Mucosa of gallbladder (tissue), 1 donor: ENCODE data around the gene STEAP1. TPM values are rescaled to one million over a fixed set of nuclear protein-coding genes. Genes with fewer than 3 reads are reported as not detected.
"Not testable (repeated sequence)": the region's sequence is repeated elsewhere in the genome, so short reads cannot be mapped to it uniquely, and the experiment has no call there.

Experiments used
- DNase-seq: peaks from one replicate; pipeline ENCODE4 v3.0.0-alpha.2; 2020; ENCODE audit warnings: low spot score
- total RNA-seq: library from RNA; stranded (reverse); gene quantifications from one replicate; pipeline ENCODE4 v1.2.1, GENCODE V29; 2021
- donor health status: DM: no; HTN: no; CAD: no.

Gene STEAP1
- 13.1 TPM for total RNA-seq

DNA sequence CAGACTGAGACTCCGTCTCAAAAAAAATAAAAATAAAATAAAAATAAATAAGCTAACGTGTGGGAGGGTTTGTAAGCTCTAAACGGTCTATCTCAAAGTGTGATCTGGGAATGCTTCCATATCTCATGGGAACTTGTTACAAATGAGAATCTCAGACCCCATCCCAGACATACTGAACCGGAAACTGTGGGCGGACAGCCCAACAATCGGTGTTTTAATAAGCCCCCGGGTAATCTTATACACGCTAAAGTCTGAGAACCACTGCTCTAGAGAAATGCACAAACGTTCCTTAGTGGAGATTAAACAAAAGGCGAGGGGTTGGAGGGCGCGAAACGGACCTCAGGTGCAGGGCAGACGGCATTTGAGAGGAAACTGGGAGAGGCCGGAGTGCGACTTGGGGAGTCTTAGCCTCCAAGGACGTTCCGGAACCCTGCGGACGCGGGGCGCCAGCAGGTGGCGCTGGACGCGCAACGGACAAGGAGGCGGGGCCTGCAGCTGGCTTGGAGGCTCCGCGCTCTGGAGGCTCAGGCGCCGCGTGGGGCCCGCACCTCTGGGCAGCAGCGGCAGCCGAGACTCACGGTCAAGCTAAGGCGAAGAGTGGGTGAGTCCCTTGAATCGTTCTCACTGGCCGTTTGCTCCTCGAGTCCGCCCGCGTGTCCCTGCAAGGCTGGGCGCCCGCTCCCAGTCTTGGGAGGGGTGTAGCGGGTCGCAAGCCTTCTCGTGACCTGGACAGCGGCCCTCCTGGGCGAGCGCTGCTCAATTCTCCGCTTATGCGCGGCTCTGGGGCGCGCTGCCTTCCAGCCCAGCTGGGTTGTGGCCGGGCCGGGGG, at the start of gene STEAP1:
TSS of gene STEAP1 (plus strand) at position 527 of the 829 bp plus-strand sequence. CDS start 5,320 bp downstream, outside the sequence.
- peak; percentile 92 for DNase-seq

DNA sequence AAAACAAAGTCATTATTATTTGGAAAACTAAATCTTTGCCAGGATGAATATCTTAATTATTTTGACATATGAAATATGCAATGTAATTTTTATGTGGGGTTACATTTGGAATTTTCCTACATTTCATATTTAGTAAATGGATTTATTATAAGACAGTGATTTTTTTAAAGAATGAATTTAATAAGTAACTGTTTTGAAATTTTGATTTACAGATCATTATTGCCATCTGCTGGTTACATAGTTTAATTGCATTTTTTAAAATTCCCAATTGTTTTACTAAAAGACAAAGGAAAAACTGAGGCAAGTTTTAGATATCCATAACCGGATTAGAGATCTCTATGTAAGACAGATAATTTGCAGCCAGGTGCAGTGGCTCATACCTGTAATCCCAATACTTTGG, 39.3 kb upstream of the STEAP1 start:
- DNase-seq = not testable (repeated sequence)

DNA sequence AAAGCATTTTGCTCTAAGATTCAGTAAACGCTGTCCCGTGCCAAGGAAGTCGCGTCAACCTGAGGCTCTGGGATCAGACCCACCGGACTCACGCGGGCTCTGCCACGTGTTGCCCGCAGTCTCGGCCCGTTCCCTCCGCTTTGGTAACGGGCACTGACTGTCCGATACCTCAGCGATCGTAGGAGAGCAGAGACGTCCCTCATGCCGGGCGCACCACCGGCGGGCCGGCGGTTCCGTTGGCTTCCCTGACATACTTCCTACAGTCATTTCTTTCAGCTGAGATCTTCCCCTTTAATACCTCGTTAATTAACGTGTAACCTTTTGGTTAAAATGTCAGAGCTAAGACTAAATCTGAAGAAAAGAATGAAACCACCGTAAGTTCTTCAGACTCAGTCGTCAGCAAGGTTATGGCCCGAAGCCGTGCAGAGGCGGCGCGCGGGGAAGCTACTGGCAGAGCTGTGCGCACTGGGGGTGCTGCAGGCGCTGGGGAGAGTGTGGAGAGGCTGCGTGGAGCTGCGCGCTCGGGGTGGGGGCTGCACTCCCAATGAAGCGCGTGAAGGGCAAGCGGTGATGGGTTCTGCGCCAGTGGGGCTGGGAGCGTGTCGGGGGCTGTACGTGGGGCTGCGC, 35.6 kb upstream of the STEAP1 start:
- not testable (repeated sequence) for DNase-seq

DNA sequence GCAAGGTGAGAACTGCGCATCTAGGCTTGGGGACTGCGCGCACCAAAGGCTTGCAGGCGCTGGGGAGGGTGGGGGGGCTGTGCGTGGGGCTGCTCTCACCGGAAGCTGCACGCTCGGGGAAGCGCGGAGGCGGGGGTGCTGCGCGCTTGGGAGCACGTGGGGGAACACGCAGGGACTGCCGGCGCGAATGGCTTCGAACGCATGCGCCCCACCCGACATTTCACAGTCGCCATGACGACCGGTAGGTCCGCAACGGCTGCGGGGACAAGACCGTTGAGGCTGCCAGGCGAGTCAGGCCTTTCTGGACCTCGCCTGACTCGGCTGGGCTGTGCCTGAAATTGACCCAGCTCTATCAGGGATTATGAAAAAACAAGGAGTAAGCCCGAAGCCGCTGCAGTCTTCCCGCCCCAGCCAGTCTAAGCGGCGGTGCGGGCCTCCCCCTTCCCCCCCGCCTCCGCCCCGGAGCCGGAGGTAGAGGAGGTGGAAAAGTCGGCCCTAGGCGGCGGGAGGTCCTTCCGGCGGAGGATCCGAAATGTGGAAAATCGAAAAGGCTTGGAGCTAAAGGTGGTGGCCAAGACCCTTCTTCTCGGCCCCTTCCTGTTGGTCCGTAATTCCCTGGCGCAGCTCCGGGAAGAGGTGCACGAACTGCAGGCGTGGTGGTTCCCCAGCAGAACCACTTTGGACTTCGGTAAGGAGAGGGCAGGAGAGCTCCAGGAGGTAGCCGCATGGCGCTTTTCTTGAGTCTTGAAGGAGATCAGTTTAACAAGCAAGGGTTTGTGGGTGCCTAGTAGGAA, 34.9 kb upstream of the STEAP1 start:
- DNase-seq = peak; percentile 12

DNA sequence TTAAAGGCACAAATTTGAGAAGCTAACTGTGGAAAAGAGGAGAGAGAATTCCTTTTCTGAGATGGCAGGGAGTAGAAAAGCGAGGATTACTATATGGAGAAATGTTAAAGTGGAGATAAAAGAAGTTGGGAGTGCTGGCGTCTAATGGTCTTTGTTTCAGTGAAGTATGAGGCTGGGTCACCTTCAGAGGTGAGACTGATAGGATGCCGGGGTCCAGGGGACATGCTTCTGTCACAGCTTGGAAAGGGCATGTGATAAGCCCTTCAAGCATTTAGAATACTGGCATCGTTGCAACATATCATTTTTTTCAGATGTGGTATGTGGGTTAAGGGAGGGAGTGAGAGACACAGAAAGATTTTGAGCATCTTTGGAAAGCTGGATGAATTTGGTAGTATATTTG, 34.1 kb upstream of the STEAP1 start:
- DNase-seq = not testable (repeated sequence)

DNA sequence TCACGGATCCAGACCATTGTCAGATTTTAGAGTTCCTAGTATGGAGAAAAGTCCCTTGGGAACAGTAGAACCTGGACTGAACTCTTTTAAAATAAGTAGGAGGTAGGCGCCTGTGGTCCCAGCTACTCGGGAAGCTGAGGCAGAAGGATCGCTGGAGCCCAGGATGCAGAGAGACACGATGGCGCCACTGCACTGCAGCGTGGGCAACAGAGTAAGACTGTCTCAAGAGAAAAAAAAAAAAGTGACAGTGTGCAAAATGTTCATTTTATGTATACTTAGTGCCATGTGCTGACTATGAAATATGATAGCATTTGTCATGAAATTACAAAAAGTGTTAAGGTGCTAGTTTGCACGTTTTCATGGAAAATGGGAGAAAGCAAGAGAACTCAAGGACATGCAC, 22.5 kb upstream of the STEAP1 start:
- not testable (repeated sequence) for DNase-seq

DNA sequence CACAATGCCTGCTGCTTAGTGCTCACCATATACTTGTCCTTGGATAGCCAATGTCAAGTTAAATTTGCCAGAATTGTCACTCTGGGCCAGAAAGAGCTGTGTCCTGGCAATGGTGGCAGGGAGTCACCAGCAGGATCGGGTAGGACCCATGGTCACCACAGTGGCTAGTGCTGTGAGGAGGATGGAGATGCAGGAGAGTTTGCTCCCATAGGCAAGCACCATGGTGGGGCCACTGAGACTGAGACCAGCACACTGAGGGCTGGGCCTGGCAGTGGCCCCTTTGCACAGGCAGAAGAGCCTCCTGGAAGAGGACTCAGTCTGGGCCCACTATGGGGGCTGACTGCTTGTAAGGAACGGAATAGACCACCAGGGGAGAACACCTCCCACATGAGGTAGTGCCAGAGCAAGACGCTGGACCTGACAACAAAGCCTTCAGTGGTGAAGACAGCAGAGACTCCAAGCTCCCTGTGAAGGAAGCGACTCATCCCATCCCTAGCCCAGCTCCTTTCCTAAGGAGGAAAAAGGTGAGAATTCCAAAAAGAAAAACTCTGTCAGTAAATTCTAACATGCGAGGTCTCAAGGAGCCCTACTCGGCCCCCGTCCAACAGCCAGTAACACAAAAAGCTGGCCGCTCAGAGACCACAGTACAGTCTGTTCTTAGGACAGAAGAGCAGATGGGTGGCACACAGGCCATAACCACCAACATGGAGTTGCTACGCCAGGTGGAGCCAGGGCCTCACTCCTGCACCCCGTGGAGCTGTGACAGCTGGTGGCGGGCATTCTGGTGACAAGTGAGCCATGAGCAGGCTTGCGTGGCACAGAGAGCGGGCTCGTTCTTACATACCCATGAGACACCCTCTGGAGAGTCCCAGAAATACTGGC, 6.9 kb upstream of the STEAP1 start:
- DNase-seq = not testable (repeated sequence)

DNA sequence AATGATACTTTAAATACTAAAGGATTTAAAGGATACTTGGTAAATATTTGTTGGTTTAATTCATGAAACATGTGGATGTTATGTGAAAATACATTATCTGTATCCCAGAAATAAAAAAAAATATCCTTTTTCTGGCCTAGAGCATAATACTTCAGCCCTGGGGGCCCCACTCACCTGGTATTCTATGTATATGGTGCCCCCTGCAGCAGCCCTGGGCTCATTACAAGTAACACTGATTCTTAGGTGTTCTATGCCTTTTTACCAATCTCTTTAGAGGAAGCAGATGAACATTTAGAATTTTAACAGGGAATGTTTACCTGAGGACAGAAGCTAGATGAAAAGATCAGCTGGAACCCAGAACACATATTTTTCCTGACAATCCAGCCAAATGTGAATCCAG, 4.8 kb upstream of the STEAP1 start:
- not testable (repeated sequence) for DNase-seq

DNA sequence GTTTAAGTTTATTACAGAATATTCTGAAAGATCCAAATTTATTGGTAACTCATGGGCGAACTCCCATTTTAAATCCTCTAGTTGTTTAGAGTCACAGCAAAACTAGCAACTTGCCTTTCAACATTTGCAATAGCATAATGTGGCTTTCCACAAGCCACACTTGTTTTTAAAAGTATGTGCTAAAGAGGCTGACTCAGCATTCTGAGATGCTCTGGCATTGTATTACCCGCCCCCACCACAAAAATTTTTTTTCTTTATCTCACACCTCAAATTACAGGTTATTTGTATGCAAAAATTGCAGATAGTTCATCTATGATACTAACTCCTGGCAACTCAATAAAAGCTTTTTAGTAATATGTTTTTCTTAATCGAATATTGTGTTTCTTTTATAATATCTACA, 2.4 kb upstream of the STEAP1 start:
- not testable (repeated sequence) for DNase-seq

DNA sequence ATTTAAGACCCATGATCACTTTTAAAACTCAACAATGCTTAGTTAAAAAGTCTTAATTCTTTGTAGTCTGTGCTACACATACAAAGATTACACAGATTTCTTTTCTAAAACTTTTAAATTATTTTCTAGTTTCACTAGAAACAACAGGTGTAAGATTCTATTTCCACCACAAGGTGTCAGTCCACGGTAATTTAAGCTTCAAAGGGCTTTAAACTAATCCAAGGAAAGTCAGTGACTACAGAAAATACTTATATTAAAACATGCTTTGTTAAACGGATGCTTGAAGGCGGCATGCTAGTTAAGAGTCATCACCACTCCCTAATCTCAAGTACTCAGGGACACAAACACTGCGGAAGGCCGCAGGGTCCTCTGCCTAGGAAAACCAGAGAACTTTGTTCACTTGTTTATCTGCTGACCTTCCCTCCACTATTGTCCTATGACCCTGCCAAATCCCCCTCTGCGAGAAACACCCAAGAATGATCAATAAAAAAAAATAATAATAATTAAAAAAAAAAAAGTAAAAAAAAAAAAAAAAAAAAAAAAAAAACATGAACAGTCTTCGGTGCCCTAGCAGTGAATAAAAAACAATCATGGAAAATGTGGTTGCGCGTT, 1.5 kb upstream of the STEAP1 start:
- DNase-seq = peak; percentile 26

DNA sequence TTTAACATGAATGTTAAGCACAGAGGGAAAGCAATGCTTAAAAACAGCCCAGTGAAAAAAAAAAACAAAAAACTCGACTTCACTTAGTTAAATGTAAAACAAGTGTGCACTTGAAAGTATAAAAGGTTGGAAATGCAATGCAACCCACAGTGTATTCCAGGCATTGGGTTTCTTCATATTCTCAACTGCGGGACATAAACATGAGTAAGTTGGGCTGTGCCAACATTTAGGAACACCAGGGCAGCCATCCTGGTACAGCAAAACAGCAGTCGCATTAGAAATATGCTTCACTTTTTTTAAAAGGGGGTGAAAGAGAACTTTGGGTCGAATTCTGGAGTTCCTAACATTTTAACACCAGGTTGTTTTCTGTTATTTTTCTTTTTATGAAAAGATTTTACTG, 937 bp downstream of the STEAP1 start:
- no peak for DNase-seq

DNA sequence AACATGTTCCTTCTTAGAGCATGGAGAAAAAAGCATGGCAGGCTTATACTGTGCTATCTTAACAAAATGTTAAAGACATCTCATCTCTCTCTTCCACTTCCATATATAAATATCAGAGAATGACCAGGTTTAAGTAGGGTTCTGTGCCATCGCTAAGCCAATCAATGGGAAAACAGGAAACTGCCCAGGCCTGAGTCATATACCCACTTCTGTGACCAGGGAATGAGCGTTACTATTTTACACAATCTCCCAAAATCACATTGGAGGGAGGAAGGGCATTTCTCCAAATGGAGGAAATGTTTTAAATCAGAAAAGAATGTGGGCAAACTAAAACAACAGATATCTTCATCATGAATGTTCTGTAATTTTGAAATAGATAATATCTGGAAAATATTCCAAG, 3.1 kb downstream of the STEAP1 start:
- DNase-seq = not testable (repeated sequence)

DNA sequence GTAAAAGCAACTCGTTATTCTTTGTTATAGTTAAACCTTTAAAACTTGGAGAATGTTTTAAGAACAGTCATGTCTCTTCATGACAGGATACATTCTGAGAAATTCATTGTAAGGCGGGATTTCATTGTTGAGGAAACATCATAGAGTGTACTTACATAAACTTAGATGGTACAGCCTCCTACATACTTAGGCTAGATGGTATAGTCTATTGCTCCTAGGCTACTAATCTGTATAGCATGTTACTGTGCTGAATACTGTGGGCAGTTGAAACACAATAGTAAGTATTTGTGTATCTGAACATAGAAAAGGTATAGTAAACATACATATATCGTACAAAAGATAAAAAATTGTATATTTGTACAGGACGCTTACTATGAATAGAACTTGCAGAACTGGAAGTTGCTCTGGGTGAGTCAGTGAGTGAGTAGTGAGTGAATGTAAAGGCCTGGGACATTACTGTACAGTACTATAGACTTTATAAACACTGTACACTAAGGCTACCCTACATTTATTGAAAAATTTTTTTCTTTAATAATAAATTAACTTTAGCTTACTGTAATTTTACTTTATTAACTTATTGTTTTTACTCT, 3.6 kb downstream of the STEAP1 start:
- DNase-seq = not testable (repeated sequence)

DNA sequence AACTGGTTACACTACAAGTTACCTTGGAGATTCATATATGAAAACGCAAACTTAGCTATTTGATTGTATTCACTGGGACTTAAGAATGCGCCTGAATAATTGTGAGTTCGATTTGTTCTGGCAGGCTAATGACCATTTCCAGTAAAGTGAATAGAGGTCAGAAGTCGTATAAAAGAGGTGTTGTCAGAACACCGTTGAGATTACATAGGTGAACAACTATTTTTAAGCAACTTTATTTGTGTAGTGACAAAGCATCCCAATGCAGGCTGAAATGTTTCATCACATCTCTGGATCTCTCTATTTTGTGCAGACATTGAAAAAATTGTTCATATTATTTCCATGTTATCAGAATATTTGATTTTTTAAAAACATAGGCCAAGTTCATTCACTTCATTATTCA, 9.3 kb downstream of the STEAP1 start:
- no peak for DNase-seq

DNA sequence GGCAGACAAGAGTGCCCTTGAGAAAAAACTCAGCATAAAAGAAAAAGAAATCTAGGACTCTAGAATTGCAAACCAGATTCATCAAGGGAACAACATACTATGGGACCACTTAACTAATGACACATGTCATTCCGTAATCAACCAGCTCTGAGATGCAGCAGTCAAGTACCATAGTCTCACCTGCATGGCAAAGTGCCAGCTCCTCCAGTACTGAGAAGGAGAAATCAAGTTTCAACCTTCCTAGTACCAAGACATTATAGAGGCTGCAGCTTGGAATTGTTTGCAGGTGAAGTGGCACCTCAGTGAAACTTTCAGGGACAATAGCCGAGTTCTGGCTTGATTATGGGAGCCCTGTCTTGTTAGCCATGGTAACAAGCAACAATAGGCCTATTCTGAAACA, 11.5 kb downstream of the STEAP1 start:
- peak; percentile 27 for DNase-seq

DNA sequence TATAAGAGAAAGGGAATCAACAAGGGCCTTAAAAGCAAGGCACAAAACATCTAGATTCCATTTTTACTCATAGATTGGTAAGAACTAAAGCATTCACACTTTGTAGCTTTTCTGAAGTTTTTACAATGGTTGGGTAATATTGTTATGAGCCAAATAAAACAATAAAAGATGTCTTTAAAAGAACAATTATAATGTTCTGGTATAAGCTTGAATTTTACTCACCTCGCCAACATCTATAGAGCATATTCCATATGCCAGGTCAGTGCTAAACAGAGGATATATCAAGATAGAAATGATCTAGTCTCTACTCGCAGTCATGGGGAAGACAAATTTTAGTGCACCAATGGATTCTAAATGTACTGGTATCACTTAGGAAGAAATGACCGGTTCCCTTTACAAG, 11.9 kb downstream of the STEAP1 start:
- no peak for DNase-seq

DNA sequence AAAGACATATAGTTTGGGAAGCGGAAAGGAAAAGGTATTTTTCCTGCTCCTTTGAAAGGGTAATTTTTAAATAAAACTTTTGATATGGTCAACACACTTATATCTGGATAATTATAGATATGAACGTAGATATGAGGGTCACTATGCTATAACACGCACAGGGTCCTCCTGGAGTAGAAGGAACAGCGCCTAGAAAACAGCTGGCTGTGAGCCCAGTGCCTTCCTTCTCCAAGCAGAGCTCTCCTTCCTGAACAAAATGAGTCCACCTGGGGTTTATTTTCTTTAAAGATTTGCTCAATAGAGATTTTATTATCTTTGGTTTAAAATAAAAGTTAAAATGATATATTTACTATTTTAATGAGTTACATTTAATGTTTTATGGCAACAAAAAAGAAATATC, 13.1 kb downstream of the STEAP1 start:
- DNase-seq = no peak

DNA sequence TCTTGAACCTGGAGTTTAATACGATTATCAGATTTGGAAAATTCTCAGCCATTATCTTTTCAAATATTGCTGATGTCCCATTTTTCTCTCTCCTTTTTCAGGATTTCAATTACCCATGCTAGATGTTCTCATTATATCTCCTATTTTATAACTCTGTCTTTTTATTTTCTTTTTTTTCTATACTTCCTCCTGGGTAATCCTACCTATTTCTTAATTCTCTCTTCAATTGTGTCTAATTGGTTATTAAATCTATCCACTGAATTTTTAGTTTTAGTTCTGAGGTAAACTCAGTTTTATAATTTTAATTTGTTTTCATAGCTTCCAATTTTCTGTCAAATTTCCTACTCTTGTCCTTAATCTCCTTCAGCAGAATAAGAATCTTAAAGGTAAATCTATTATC, 15.6 kb downstream of the STEAP1 start:
- no peak for DNase-seq

DNA sequence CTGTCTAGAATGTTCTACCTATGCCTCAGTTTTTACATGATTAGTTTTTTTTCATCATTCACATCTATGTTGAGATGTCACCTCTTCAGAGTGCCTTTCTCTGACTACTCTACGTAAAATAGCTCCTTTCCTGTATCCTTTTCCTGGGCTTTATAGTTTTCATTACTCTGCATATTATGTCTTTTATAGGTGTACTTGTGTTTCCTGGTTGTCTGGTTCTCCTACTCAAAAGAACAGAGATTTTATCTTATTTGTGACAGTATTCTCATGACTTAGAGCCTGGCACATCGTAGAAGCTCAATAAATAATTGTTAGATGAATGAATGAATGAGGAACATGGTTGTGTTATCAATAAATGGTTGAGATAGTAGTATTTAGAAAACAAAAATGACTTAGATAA, 17.9 kb downstream of the STEAP1 start:
- DNase-seq = no peak

DNA sequence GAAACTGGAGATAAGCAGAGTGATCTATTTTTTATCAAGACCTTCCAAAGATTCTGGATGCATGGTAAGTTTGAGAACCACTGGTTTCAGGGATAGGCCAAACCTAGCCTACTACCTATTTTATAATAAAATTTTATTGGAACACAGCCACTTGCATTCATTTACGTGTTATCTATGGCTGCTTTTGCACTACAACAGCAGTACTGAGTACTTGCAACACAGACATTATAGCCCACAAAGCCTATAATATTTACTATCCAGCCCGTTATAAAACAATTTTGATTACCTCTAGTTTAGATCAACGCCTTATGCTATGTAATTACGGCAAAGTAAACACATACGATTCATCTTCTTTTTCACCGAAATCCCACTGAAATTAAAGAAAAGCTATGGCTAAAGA, 18.4 kb downstream of the STEAP1 start:
- DNase-seq = no peak
